Measurements from ENCODE around the gene LPIN1.
"Not testable (repeated sequence)": the region's sequence is repeated elsewhere in the genome, so short reads cannot be mapped to it uniquely, and the experiment has no call there.

LPIN1 gene

DNA sequence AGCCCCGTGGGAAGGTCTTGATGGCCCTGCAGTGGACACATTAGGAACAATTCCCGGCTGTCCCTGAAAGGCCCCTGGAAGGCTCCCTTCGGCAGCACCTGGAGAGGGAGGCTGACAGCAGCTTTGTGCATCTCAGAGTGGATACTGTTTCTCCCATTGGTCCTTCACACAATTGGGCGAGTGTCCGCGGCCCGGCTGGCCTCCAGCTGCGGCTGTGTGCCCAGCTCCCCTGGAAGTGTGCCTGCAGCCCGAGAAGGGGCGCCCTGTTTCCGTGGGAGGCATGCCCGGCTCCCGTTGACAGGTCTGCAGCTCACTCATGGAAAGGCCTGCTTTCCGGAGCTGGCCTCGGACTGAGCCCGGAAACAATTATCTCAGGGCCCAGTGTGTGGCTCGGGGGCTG is 103.7 kb downstream of the LPIN1 start:
- TF ChIP-seq, protein P1, sequence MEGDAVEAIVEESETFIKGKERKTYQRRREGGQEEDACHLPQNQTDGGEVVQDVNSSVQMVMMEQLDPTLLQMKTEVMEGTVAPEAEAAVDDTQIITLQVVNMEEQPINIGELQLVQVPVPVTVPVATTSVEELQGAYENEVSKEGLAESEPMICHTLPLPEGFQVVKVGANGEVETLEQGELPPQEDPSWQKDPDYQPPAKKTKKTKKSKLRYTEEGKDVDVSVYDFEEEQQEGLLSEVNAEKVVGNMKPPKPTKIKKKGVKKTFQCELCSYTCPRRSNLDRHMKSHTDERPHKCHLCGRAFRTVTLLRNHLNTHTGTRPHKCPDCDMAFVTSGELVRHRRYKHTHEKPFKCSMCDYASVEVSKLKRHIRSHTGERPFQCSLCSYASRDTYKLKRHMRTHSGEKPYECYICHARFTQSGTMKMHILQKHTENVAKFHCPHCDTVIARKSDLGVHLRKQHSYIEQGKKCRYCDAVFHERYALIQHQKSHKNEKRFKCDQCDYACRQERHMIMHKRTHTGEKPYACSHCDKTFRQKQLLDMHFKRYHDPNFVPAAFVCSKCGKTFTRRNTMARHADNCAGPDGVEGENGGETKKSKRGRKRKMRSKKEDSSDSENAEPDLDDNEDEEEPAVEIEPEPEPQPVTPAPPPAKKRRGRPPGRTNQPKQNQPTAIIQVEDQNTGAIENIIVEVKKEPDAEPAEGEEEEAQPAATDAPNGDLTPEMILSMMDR (conservative IDR thresholded peaks at IDR 0.05; ENCODE audit: low read length): no peak

DNA sequence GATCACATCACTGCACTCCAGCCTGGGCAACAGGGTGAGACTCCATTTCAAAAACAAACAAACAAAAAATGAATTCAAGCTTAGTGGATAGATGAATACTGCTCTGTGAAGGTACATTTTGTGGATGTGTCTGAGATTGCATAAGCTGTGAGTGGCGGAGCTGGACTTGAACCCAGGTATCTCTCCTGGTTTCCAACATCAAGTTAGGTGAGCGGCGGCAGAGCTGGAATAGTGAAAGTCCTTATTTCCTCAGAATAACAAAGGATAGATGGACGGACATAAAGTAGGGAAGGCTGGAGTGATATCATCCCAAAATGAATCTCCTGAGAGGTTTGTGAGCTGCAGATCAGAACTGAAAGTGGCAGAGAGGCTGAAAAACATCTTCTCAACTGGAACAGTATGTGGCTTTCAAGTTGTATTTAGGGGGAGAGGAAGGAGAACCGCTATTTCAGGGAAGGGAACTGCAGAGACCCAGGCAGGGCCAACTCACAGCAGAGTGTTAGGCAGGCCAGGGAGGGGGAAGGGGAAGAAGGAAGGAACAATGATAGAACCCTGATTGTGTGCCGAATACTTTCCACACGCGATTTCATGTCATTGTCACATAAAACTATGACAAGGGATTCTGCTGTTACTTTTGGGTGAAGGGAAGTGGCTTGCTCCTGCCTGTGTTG is 106.2 kb downstream of the LPIN1 start:
- TF ChIP-seq, protein P1 (conservative IDR thresholded peaks at IDR 0.05; ENCODE audit: low read length): no peak
- no peak overlapping the region for H3K4me3 ChIP-seq (ENCODE audit: low read length)
- DNase-seq (ENCODE audit: low read depth): no peak

More for the DNA sequence above, 103.7 kb downstream of the LPIN1 start:
- DNase-seq (ENCODE audit: low read depth): no peak
- H3K4me3 ChIP-seq (ENCODE audit: low read length): no peak overlapping the region

DNA sequence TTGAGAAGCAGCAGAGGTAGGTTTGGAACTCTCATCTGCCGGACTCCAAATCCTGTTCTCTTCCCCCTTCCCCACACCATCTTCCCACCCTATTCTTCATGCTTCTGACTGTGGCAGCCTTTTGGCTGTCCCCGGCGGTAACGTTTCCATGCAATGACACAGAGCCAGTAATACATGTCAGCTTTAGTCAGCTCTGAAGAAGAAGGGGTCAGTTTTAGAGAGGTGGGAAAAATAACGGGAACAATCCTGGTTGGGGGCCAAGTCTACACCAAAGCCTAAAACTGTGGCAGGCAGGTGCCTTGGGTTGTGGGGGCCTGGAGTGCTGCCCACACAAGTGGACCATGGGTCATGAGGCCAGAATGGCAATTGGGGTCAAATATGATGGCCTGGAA is 106.8 kb downstream of the LPIN1 start:
- TF ChIP-seq, protein P1 (conservative IDR thresholded peaks at IDR 0.05; ENCODE audit: low read length): no peak
- DNase-seq (ENCODE audit: low read depth): no peak
- H3K4me3 ChIP-seq (ENCODE audit: low read length): no peak overlapping the region

DNA sequence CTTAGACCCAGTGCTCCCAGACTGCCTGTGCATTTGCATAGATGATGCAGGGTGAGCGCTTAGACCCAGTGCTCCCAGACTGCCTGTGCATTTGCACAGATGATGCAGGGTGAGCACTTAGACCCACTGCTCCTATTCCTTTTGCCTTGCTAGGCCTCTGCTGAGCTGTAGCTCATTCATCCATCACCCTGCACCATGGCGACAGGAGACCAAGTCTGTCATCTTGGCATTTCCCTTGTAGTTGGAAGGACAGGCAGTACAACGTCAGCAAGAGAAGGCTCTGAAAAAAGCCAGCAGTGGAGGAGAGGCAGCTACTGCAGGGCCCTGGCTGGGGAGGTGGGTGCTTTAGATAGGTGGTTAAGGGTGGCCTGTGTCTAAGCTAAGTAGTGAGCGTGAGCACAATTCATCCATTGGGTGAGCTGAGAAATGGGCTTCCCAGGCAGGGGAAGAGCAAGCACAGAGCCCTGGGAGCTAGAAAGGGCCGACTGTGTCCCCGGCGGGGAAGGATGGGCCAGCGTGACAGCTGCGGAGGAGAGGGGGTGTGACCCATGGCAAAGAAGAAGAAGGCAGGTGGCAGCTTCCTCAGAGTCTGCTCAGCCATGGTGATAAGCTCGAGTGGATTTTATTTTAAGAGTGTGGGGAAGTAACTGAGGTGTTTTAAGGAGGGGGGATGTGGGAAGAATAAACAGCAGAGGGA is 108.8 kb downstream of the LPIN1 start:
- TF ChIP-seq, protein P1 (conservative IDR thresholded peaks at IDR 0.05; ENCODE audit: low read length): no peak
- no peak overlapping the region for H3K4me3 ChIP-seq (ENCODE audit: low read length)
- DNase-seq (ENCODE audit: low read depth): no peak

DNA sequence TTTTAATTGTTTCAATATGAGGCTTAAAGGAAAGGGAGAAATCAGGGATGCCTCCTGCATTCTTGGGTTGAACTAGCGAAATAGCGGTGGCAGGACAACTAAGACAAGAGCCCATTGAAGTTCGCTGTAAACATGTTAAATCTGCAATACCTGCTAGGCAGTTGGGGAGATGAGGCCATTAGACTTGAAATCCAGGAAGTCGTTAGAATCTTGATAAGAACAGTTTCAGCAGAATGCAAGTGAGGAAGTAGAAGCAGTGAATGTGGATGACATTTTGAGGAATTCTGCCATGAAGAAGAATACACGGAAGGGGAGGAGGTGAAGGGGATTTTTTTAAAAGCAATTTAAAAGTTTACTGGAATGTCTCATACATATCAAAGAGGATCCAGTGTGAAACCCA is 109.7 kb downstream of the LPIN1 start:
- DNase-seq (ENCODE audit: low read depth): no peak
- TF ChIP-seq, protein P1 (conservative IDR thresholded peaks at IDR 0.05; ENCODE audit: low read length): no peak
- no peak overlapping the region for H3K4me3 ChIP-seq (ENCODE audit: low read length)

DNA sequence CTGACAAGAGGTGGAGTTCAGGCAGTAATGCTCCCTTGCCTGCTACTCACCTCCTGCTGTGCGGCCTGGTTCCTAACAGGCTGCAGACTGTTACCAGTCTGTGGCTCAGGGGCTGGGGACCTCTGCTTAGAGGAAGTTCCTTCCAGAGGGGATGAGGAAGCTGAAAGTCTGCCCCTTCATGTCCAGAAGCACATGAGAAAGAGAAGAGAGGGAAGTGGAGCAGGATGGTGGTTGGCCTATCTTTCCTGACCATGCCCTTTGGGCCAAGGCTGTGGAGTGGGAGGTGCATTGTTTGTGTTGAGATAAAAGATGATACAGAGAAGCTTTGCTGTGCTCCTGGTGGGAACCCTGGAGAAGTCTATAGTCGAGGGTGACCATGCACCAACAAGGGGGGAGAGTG is 112.5 kb downstream of the LPIN1 start:
- TF ChIP-seq, protein P1 (conservative IDR thresholded peaks at IDR 0.05; ENCODE audit: low read length): no peak
- H3K4me3 ChIP-seq (ENCODE audit: low read length): no peak overlapping the region
- no peak for DNase-seq (ENCODE audit: low read depth)

DNA sequence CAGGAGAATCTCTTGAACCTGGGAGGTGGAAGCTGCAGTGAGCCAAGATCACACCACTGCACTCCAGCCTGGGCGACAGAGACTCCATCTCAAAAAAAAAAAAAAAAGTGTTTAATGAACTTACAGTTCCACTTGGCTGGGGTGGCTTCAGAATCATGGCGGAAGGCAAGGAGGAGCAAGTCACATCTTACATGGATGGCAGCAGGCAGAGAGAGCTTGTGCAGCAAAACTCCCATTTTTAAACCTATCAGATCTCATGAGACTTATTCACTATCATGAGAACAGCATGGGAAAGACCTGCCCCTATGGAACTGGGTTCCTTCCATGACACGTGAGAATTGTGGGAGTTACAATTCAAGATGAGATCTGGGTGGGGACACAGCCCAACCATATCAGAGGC is 113.5 kb downstream of the LPIN1 start:
- DNase-seq (ENCODE audit: low read depth); H3K4me3 ChIP-seq (ENCODE audit: low read length): not testable (repeated sequence)
